Heart left ventricle (tissue), 16 donors: ENCODE measurements around the gene OR2B3. TPM values are rescaled to one million over a fixed set of nuclear protein-coding genes. Genes with fewer than 3 reads are reported as not detected.

Source experiments
- ATAC-seq, 4 donors: fragments of 200-7000 bp; cut with Tn5 transposase; one replicate each; pipeline ENCODE4 v1.9.1; 2020 to 2022; ENCODE audit warnings: moderate library complexity in 4 of 4, mild to moderate bottlenecking in 3 of 4, moderate number of reproducible peaks in 1 of 4
- DNase-seq, 5 donors: peaks; one replicate each; pipeline ENCODE4 v3.0.0-alpha.2; 2020
- H3K27ac ChIP-seq, 12 donors: fragments of 200-600 bp; sonication (generic) in 4 of 12; one replicate each; pipeline versions ENCODE4 v1.5.0 to v1.8.0; 2016 to 2022; ENCODE audit warnings: mild to moderate bottlenecking in 2 of 12
- H3K27me3 ChIP-seq, 9 donors: fragments of 200-600 bp; sonication (generic) in 2 of 9; one replicate each; pipeline versions ENCODE4 v1.5.1 to v1.8.0; 2016 to 2022; ENCODE audit warnings: mild to moderate bottlenecking in 3 of 9
- H3K36me3 ChIP-seq, 9 donors: fragments of 200-600 bp; sonication (generic) in 2 of 9; one replicate each; pipeline versions ENCODE4 v1.5.0 to v1.8.0; 2018 to 2022; ENCODE audit warnings: mild to moderate bottlenecking in 2 of 9
- H3K4me1 ChIP-seq, 12 donors: fragments of 200-600 bp; sonication (generic) in 4 of 12; one replicate each; pipeline versions ENCODE4 v1.5.0 to v1.8.0; 2016 to 2022; ENCODE audit warnings: mild to moderate bottlenecking in 3 of 12
- H3K4me3 ChIP-seq, 12 donors: fragments of 200-600 bp; sonication (generic) in 4 of 12; one replicate each; pipeline versions ENCODE4 v1.5.0 to v1.8.0; 2017 to 2022; ENCODE audit warnings: mild to moderate bottlenecking in 9 of 12, moderate library complexity in 4 of 12
- H3K9me3 ChIP-seq, 12 donors: fragments of 200-600 bp; sonication (generic) in 4 of 12; one replicate each; pipeline versions ENCODE4 v1.5.0 to v1.8.0; 2016 to 2022; ENCODE audit warnings: mild to moderate bottlenecking in 1 of 12
- POLR2A ChIP-seq, 2 donors: fragments of 450-650 bp; IDR thresholded peaks; one replicate each; pipeline ENCODE4 v1.6.1; 2017; ENCODE audit warnings: antibody characterized with exemption in 2 of 2, mild to moderate bottlenecking in 2 of 2, moderate library complexity in 2 of 2
- WGBS, 4 donors: extraction: QIAGEN DNeasy Blood & Tissue Kit in 2 of 4; methylation state at CpG; one replicate each; pipeline versions ENCODE4 v1.1.5 to v1.1.7; 2013 to 2018; 5-methylcytosine and 5-hydroxymethylcytosine counted together
- intact Hi-C, 10 donors: fragments of 100-400 bp; cut with DNase I; formaldehyde crosslinking; loops; one replicate each; pipeline versions ENCODE4 v1.11.1 to v1.14.2; 2022
- polyA plus RNA-seq, 2 donors: library from polyadenylated mRNA; stranded (reverse); fragments of 200-250 nt; gene quantifications; one replicate each; pipeline ENCODE4 v1.2.3, GENCODE V29; 2013
- total RNA-seq, 9 donors: library from RNA; depleted of rRNA in 2 of 9; stranded (reverse); fragments of >200 nt in 2 of 9; fragmentation: NEBNext Ultra II Directional in 3 of 9; extraction: Animal tissue kit (Norgen Biotek cat#: 25700) in 3 of 9; gene quantifications; one replicate each; pipeline versions ENCODE4 v1.1.0 to v1.2.4, GENCODE V29; 2016 to 2023
- TF ChIP-seq, protein P1 (sequence below), 12 donors: fragments of 200-600 bp; sonication (generic) in 4 of 12; IDR thresholded peaks; one replicate each; pipeline versions ENCODE4 v1.5.0 to v1.8.0; 2018 to 2022; ENCODE audit warnings: antibody characterized with exemption in 12 of 12, mild to moderate bottlenecking in 5 of 12
- donor health status: ischemic (EF 13 %, LVEDD 7.1; RV severe dilation, severe dysfunction).
- donor health status: healthy with polysubstance abuse.
- donor health status: DM: no; HTN: yes; CAD: no.
- donor health status: DM: no; HTN: no; CAD: no.
- donor health status: ischemic (EF 25% LVEDD 6.9; RV normal size, moderate dysfunction).
- donor health status: ischemic (EF 25% LVEDD 5.7; RV mildly dilated, moderate dysfunction).
- donor health status: healthy.
- donor health status: DM: yes; HTN: yes; CAD: no.
- donor health status: ischemic (EF 35%, LVEDD 5.7; RV mildly dilated, moderate dysfunction).
- donor health status: nonischemic (EF 11% LVEDD 7.7; RV severe dilation, severe dysfunction).
- donor health status: DM: yes; HTN: yes; CAD: no.
- donor health status: PGD.
- donor health status: ischemic (EF 29% LVEDD 5.4; RV normal size, mild dysfunction).
- donor health status: nonischemic (EF 23%, LVEDD 6.1; RV moderate dilation, normal function).

The OR2B3 gene
- total and polyA plus RNA-seq, 11 donors, result not detected

DNA sequence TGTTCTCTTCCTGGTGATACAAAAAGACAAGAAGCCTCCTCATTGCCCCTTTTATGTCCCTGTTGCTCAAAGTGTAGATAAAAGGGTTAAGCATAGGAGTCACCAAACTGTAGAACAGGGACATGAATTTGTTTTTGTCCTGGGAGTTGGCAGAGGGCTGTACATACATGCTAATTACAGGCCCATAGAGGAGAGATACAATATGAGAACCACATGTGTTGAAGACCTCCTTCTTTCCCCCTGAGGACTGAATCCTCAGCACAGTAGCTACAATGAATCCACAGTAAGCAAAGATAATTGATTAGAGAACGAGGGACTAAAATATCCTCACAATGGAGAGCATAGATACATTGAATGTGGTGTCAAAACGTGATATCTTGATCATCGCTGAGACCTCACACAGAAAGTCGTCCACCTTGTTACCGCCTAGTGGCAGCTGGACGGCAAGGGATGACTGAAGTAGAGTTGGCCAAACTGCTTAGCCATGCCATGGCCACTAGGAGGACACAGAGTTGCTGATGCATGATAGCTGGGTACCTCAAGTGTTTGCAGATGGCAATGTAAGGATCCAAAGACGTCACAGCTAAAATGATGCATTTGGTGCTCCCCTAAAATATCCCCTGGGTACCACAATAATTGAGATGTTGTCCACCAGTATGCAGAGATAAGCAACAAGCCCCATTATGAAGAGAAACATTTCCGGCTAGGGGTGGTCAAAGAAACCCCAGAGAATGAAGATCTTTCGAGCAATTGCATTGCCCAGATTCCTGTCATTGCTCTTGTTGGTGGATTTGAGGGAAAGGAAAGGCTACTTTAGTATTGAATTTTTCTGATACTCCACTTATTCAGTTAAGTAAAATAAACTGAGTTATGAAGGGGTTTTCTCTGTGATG is 15.0 kb downstream of the OR2B3 start:
- ATAC-seq, result no peak
- Histone ChIP-seq H3K4me3 (no peak overlapping the region), H3K36me3 (no peaks in the 10 kb centered on the region), H3K27me3 (peaks cover 0 to 9% (median 0%) of the 10 kb centered on the region in 9 donors), H3K9me3 (peaks cover 0 to 11% (median 0%) of the 10 kb centered on the region in 12 donors), H3K4me1 (no peaks in the 10 kb centered on the region), H3K27ac (no peak overlapping the region)
- WGBS, 4 donors, result 27 to 30% (median 29%) methylated on average over 9 of the region's 9 CpGs
- DNase-seq, result no peak
- TF ChIP-seq POLR2A (IDR thresholded peaks at IDR 0.05), result no peak
- TF ChIP-seq, protein P1, sequence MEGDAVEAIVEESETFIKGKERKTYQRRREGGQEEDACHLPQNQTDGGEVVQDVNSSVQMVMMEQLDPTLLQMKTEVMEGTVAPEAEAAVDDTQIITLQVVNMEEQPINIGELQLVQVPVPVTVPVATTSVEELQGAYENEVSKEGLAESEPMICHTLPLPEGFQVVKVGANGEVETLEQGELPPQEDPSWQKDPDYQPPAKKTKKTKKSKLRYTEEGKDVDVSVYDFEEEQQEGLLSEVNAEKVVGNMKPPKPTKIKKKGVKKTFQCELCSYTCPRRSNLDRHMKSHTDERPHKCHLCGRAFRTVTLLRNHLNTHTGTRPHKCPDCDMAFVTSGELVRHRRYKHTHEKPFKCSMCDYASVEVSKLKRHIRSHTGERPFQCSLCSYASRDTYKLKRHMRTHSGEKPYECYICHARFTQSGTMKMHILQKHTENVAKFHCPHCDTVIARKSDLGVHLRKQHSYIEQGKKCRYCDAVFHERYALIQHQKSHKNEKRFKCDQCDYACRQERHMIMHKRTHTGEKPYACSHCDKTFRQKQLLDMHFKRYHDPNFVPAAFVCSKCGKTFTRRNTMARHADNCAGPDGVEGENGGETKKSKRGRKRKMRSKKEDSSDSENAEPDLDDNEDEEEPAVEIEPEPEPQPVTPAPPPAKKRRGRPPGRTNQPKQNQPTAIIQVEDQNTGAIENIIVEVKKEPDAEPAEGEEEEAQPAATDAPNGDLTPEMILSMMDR (IDR thresholded peaks at IDR 0.05), result peak in 6 of 12 donors; percentile 8 to 32 (median 16)
- intact Hi-C loops, result no loop called here

DNA sequence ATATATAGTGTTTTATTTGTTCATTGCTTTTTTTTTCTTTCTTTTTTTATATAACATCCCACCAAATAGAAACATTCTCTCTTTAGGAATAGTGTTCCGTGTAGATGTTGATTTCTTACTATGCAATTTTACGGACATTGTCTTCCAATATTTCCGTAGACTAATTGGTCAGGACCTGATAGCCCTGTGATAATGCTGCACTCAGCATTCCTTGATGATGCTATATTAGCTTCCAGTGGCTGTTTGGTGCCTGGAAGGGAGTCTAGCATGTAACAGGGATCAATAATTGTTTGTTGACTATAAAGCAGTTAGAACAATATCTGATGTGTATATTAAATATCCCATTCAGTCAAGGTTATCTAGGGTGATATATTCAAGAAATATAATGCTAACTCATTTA is 35.4 kb downstream of the OR2B3 start:
- 76 to 84% (median 82%) methylated on average over 3 of the region's 3 CpGs for WGBS, 4 donors
- intact Hi-C loops, result no loop called here
- DNase-seq, result no peak
- peaks cover 0 to 18% (median 0%) of the 10 kb centered on the region in 12 donors for H3K9me3 ChIP-seq
- no peaks in the 10 kb centered on the region for H3K4me1 ChIP-seq
- no peak overlapping the region for H3K27ac ChIP-seq
- ATAC-seq, result no peak
- TF ChIP-seq, protein P1 (IDR thresholded peaks at IDR 0.05), result no peak
- no peak for TF ChIP-seq POLR2A (IDR thresholded peaks at IDR 0.05)
- H3K4me3 ChIP-seq, result no peak overlapping the region
- H3K36me3 ChIP-seq, result no peaks in the 10 kb centered on the region
- peaks cover 0 to 11% (median 0%) of the 10 kb centered on the region in 9 donors for H3K27me3 ChIP-seq

DNA sequence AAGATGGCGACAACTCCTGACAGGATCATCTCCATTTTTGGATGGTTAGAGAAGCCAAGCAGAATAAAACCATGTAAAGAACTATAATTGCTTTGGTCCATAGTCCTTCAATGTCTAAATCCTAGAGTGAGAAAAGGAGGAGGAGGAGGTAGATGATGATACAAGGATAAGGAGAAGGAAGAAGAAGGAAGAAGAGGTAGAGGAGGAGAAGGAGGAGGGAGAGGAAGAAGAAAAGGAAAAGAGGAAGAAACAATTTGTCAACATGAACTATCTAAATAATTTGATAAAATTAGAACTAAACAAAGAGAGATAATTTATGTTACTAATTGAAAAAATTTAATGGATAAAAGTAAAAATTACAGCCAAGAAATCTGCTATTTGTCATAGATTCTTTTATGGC is 42.0 kb downstream of the OR2B3 start, which contains the start of gene OR2W1:
Gene OR2W1, minus strand, starts transcription at position 101 of the 400 bp plus-strand sequence. Its CDS starts 0 bp downstream, at position 101.
- no peaks in the 10 kb centered on the region for H3K4me1 ChIP-seq
- TF ChIP-seq POLR2A (IDR thresholded peaks at IDR 0.05), result no peak
- TF ChIP-seq, protein P1 (IDR thresholded peaks at IDR 0.05), result no peak

More for the DNA sequence above, 42.0 kb downstream of the OR2B3 start, which contains the start of gene OR2W1:
- Histone ChIP-seq H3K4me3 (no peak within 1 kb of the TSS), H3K9me3 (no peaks in the 10 kb centered on the region), H3K36me3 (no peaks in the 10 kb centered on the region), H3K27me3 (peaks cover 0 to 41% (median 9%) of the 10 kb centered on the region in 9 donors), H3K27ac (no peak within 1 kb of the TSS)
- no peak for DNase-seq
- intact Hi-C loops, result no loop called here
- 66 to 79% (median 71%) methylated on average over 1 of the region's 1 CpG for WGBS, 4 donors
- ATAC-seq, result no peak

Other genes starting within 250 kb of the OR2B3 start
- 10 to 100 TPM; 14.7 to 37.7 (median 19.8) TPM for gene TRIM27, start 163.3 kb downstream of the OR2B3 start, total RNA-seq
- 10 to 100 TPM; 15.1 to 33.5 TPM for gene TRIM27, start 163.3 kb downstream of the OR2B3 start, polyA plus RNA-seq
- gene ZNF311, start 82.0 kb downstream of the OR2B3 start, total RNA-seq, result under 1 TPM in 7 of 9 donors, not detected in 2; 0.07 to 0.84 (median 0.20) TPM
- under 1 TPM; 0.21 to 0.34 TPM for gene ZNF311, start 82.0 kb downstream of the OR2B3 start, polyA plus RNA-seq
- gene OR2W1, start 42.1 kb downstream of the OR2B3 start, total RNA-seq, result not detected
- not detected for gene OR2W1, start 42.1 kb downstream of the OR2B3 start, polyA plus RNA-seq
- not detected for gene OR2J1, start 12.2 kb upstream of the OR2B3 start, total RNA-seq
- not detected for gene OR2J1, start 12.2 kb upstream of the OR2B3 start, polyA plus RNA-seq
- gene OR2J3, start 20.7 kb upstream of the OR2B3 start, total RNA-seq, result not detected
- not detected for gene OR2J3, start 20.7 kb upstream of the OR2B3 start, polyA plus RNA-seq
- gene OR2J2, start 83.6 kb upstream of the OR2B3 start, total RNA-seq, result not detected
- gene OR2J2, start 83.6 kb upstream of the OR2B3 start, polyA plus RNA-seq, result not detected
- gene OR14J1, start 214.4 kb upstream of the OR2B3 start, total RNA-seq, result not detected
- gene OR14J1, start 214.4 kb upstream of the OR2B3 start, polyA plus RNA-seq, result not detected